ENCODE results near the gene UAP1.

GRCh38 chr1:162633081-162633762 lies 71.7 kb downstream of the UAP1 start:
- TF ChIP-seq, protein P1, sequence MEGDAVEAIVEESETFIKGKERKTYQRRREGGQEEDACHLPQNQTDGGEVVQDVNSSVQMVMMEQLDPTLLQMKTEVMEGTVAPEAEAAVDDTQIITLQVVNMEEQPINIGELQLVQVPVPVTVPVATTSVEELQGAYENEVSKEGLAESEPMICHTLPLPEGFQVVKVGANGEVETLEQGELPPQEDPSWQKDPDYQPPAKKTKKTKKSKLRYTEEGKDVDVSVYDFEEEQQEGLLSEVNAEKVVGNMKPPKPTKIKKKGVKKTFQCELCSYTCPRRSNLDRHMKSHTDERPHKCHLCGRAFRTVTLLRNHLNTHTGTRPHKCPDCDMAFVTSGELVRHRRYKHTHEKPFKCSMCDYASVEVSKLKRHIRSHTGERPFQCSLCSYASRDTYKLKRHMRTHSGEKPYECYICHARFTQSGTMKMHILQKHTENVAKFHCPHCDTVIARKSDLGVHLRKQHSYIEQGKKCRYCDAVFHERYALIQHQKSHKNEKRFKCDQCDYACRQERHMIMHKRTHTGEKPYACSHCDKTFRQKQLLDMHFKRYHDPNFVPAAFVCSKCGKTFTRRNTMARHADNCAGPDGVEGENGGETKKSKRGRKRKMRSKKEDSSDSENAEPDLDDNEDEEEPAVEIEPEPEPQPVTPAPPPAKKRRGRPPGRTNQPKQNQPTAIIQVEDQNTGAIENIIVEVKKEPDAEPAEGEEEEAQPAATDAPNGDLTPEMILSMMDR (conservative IDR thresholded peaks at IDR 0.05): no peak
- no peak for TF ChIP-seq ZFX (IDR thresholded peaks at IDR 0.05)
